ENCODE measurements around the gene DPY30.
"Not testable (repeated sequence)": the region's sequence is repeated elsewhere in the genome, so short reads cannot be mapped to it uniquely, and the experiment has no call there.

DPY30 gene

DNA sequence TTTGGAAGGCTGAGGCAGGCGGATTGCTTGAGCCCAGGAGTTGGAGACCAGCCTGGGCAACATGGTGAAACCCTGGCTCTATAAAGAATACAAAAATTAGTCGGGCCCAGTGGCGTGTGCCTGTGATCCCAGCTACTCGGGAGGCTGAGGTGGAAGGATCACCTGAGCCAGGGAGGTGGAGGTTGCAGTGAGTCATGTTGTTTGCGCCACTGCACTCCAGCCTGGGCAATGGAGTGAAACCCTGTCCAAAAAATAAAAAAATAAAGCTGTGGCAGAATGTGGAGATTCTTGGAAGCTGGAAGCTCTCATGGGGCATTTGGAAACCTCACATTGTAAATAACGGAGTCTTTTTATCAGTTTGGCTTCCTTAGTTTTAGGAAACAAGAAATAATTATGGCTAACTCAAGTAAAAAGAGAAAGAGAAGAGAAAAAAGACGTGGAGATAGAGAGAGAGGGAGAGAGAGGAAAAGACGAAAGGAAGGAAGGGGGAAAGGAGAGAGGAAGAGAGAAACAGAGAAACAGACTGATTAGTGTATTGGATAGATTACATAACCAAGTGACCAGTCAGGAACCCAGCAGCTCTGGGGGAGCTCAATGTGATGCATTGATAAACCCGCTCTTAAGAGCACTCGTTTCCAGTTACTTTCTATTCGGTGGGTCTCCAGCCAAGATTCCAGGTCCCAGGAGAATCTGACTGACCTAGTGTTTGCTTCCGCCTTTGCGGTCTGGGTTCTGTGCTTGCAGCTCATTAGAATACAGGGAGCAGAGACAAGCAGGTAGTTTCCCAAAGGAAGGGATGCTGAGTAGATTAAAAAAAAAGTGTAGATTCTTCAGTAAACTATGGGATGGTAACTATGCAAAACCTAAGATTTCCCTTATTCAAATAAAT, 22.6 kb upstream of the DPY30 start:
- Histone ChIP-seq H4K20me1 (ENCODE audit: insufficient read depth, low read length) (no peaks in the 10 kb centered on the region), H3K9me2 (replicated peaks; ENCODE audit: insufficient read depth, low read length) (no peaks in the 10 kb centered on the region), H3K4me3 (ENCODE audit: low read length) (peak overlapping the region; percentile 99), H3K4me1 (ENCODE audit: low read length) (peaks cover 7% of the 10 kb centered on the region; the same call in 1 of the 2 replicates), H3K9ac (ENCODE audit: low read length) (peak overlapping the region; percentile 80; the same call in 1 of the 2 replicates), H3K4me2 (ENCODE audit: low read depth, low read length) (peak overlapping the region; percentile 84), H2AFZ (ENCODE audit: low read length) (peak overlapping the region; percentile 100), H3K36me3 (replicated peaks; ENCODE audit: insufficient read depth, low read length) (no peaks in the 10 kb centered on the region), H3K27ac (ENCODE audit: low read length) (no peak overlapping the region), H3K79me2 (ENCODE audit: low read length) (peaks cover 19% of the 10 kb centered on the region), H3K27me3 (replicated peaks; ENCODE audit: insufficient read depth, low read length) (no peaks in the 10 kb centered on the region), H3K9me3 (replicated peaks; ENCODE audit: insufficient read depth, low read length) (no peaks in the 10 kb centered on the region), H3F3A (ENCODE audit: insufficient read depth, low read length) (peaks cover 17% of the 10 kb centered on the region)
- no peak for TF ChIP-seq EZH2 (optimal IDR thresholded peaks at IDR 0.05; ENCODE audit: low read depth, low read length)
- DNase-seq = peak; percentile 11

DNA sequence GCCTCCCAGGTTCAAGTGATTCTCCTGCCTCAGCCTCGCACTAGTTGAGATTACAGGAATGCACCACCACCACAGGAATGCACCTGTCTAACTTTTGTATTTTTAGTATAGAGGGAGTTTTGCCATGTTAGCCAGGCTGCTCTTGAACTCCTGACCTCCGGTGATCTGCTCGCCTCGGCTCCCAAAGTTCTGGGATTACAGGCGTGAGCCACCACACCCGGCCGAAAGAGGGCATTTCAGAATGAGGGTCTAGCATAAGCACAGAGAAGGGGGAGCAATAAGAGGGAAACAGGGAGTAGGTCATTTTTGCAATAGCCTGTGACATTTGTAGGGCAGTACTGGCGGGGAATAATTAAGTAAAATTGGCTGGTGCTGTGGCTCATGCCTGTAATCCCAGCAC, 21.8 kb upstream of the DPY30 start:
- H3F3A ChIP-seq (ENCODE audit: insufficient read depth, low read length) = peaks cover 17% of the 10 kb centered on the region
- H3K4me3 ChIP-seq (ENCODE audit: low read length) = no peak overlapping the region
- DNase-seq = no peak
- no peaks in the 10 kb centered on the region for H3K36me3 ChIP-seq (replicated peaks; ENCODE audit: insufficient read depth, low read length)
- no peaks in the 10 kb centered on the region for H4K20me1 ChIP-seq (ENCODE audit: insufficient read depth, low read length)
- H3K27me3 ChIP-seq (replicated peaks; ENCODE audit: insufficient read depth, low read length) = no peaks in the 10 kb centered on the region
- no peaks in the 10 kb centered on the region for H3K9me3 ChIP-seq (replicated peaks; ENCODE audit: insufficient read depth, low read length)
- peaks cover 7% of the 10 kb centered on the region; the same call in 1 of the 2 replicates for H3K4me1 ChIP-seq (ENCODE audit: low read length)
- peaks cover 19% of the 10 kb centered on the region for H3K79me2 ChIP-seq (ENCODE audit: low read length)
- H2AFZ ChIP-seq (ENCODE audit: low read length) = no peak overlapping the region
- H3K4me2 ChIP-seq (ENCODE audit: low read depth, low read length) = no peak overlapping the region
- TF ChIP-seq EZH2 (optimal IDR thresholded peaks at IDR 0.05; ENCODE audit: low read depth, low read length) = no peak
- no peak for TF ChIP-seq EZH2phosphoT487 (IDR thresholded peaks at IDR 0.05; ENCODE audit: low read length)
- TF ChIP-seq, protein P1, sequence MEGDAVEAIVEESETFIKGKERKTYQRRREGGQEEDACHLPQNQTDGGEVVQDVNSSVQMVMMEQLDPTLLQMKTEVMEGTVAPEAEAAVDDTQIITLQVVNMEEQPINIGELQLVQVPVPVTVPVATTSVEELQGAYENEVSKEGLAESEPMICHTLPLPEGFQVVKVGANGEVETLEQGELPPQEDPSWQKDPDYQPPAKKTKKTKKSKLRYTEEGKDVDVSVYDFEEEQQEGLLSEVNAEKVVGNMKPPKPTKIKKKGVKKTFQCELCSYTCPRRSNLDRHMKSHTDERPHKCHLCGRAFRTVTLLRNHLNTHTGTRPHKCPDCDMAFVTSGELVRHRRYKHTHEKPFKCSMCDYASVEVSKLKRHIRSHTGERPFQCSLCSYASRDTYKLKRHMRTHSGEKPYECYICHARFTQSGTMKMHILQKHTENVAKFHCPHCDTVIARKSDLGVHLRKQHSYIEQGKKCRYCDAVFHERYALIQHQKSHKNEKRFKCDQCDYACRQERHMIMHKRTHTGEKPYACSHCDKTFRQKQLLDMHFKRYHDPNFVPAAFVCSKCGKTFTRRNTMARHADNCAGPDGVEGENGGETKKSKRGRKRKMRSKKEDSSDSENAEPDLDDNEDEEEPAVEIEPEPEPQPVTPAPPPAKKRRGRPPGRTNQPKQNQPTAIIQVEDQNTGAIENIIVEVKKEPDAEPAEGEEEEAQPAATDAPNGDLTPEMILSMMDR (IDR thresholded peaks at IDR 0.05; ENCODE audit: low read length) = no peak
- H3K9me2 ChIP-seq (replicated peaks; ENCODE audit: insufficient read depth, low read length) = no peaks in the 10 kb centered on the region
- H3K9ac ChIP-seq (ENCODE audit: low read length) = no peak overlapping the region
- H3K27ac ChIP-seq (ENCODE audit: low read length) = no peak overlapping the region

DNA sequence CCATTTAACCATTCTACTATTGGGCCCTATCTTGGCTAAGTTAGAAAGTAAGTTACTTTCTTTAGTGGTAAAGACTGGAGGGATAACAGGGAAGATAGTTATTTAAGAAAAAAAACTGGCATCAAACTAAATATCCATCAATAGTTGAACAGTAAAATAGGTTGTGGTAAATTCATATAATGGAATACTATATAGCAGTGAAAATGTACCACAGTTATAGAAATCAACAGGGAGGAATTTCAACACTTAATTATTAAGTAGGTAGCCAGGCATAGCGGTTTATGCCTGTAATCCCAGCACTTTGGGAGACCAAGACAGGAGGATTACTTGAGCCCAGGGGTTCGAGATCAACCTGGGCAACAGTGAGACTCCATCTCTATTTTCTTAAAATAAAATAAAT, 20.7 kb upstream of the DPY30 start:
- H3K27ac ChIP-seq (ENCODE audit: low read length) = no peak overlapping the region
- H3K27me3 ChIP-seq (replicated peaks; ENCODE audit: insufficient read depth, low read length) = no peaks in the 10 kb centered on the region
- H3K4me3 ChIP-seq (ENCODE audit: low read length) = no peak overlapping the region
- no peaks in the 10 kb centered on the region for H3K9me2 ChIP-seq (replicated peaks; ENCODE audit: insufficient read depth, low read length)
- no peaks in the 10 kb centered on the region for H3K9me3 ChIP-seq (replicated peaks; ENCODE audit: insufficient read depth, low read length)
- TF ChIP-seq EZH2phosphoT487 (IDR thresholded peaks at IDR 0.05; ENCODE audit: low read length) (no peak), EZH2 (optimal IDR thresholded peaks at IDR 0.05; ENCODE audit: low read depth, low read length) (no peak)
- TF ChIP-seq, protein P1 (IDR thresholded peaks at IDR 0.05; ENCODE audit: low read length) = no peak
- peaks cover 9% of the 10 kb centered on the region for H3K79me2 ChIP-seq (ENCODE audit: low read length)
- H3F3A ChIP-seq (ENCODE audit: insufficient read depth, low read length) = peaks cover 17% of the 10 kb centered on the region
- no peak overlapping the region for H3K4me2 ChIP-seq (ENCODE audit: low read depth, low read length)
- no peak overlapping the region for H2AFZ ChIP-seq (ENCODE audit: low read length)
- H4K20me1 ChIP-seq (ENCODE audit: insufficient read depth, low read length) = no peaks in the 10 kb centered on the region
- H3K9ac ChIP-seq (ENCODE audit: low read length) = no peak overlapping the region
- DNase-seq = no peak
- H3K36me3 ChIP-seq (replicated peaks; ENCODE audit: insufficient read depth, low read length) = no peaks in the 10 kb centered on the region
- peaks cover 7% of the 10 kb centered on the region; the same call in 1 of the 2 replicates for H3K4me1 ChIP-seq (ENCODE audit: low read length)

DNA sequence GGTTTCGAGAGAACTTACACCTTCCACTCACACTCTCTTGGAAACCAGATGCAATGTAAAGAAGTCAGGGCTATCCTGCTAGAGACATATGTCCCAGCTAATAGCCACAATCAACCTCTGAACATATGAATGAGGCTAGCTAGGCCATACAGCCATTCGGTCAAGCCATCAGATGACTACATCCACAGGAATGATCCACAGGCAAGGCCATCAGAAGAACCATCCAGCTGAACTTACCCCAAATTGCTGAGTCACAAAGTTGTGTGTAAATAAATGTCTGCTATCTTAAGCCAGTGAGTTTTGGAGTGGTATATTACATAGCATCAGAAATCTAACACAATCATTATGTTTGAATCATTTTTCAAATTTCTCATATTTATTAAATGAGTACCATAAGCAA, 18.5 kb upstream of the DPY30 start:
- H3K9me3 ChIP-seq (replicated peaks; ENCODE audit: insufficient read depth, low read length) = no peaks in the 10 kb centered on the region
- H3K9me2 ChIP-seq (replicated peaks; ENCODE audit: insufficient read depth, low read length) = no peaks in the 10 kb centered on the region
- H3K4me3 ChIP-seq (ENCODE audit: low read length) = no peak overlapping the region
- H3K36me3 ChIP-seq (replicated peaks; ENCODE audit: insufficient read depth, low read length) = no peaks in the 10 kb centered on the region
- TF ChIP-seq EZH2phosphoT487 (IDR thresholded peaks at IDR 0.05; ENCODE audit: low read length) = no peak
- H2AFZ ChIP-seq (ENCODE audit: low read length) = no peak overlapping the region
- no peaks in the 10 kb centered on the region for H3K79me2 ChIP-seq (ENCODE audit: low read length)
- no peak overlapping the region for H3K27ac ChIP-seq (ENCODE audit: low read length)
- no peak for DNase-seq
- H4K20me1 ChIP-seq (ENCODE audit: insufficient read depth, low read length) = no peaks in the 10 kb centered on the region
- peaks cover 7% of the 10 kb centered on the region; the same call in 1 of the 2 replicates for H3K4me1 ChIP-seq (ENCODE audit: low read length)
- no peak overlapping the region for H3K4me2 ChIP-seq (ENCODE audit: low read depth, low read length)
- H3K9ac ChIP-seq (ENCODE audit: low read length) = no peak overlapping the region
- H3K27me3 ChIP-seq (replicated peaks; ENCODE audit: insufficient read depth, low read length) = no peaks in the 10 kb centered on the region
- peaks cover 11% of the 10 kb centered on the region; the same call in 1 of the 2 replicates for H3F3A ChIP-seq (ENCODE audit: insufficient read depth, low read length)

DNA sequence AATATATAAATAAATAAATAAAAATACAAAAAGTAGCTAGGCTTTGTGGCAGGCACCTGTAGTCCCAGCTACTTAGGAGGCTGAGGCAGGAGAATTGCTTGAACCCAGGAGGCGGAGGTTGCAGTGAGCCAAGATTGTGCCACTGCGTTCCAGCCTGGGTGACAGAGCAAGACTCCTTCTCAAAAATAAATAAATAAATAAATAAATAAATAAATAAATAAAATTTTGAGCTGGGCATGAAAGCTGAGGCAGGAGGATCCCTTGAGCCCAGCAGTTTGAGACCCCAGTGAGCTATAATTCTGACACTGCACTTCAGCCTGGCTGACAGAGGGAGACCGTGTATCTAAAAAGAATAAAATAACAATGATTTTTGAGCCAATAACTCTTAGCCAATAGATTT, 15.0 kb upstream of the DPY30 start:
- not testable (repeated sequence) for H3F3A ChIP-seq (ENCODE audit: insufficient read depth, low read length)

More for the DNA sequence above, 15.0 kb upstream of the DPY30 start:
- not testable (repeated sequence) for H3K27me3 ChIP-seq (replicated peaks; ENCODE audit: insufficient read depth, low read length); H3K4me1 ChIP-seq (ENCODE audit: low read length); H3K79me2 ChIP-seq (ENCODE audit: low read length); H3K9me2 ChIP-seq (replicated peaks; ENCODE audit: insufficient read depth, low read length); H3K36me3 ChIP-seq (replicated peaks; ENCODE audit: insufficient read depth, low read length); H4K20me1 ChIP-seq (ENCODE audit: insufficient read depth, low read length); DNase-seq; H3K9ac ChIP-seq (ENCODE audit: low read length); H3K4me2 ChIP-seq (ENCODE audit: low read depth, low read length); H3K27ac ChIP-seq (ENCODE audit: low read length); H2AFZ ChIP-seq (ENCODE audit: low read length); H3K9me3 ChIP-seq (replicated peaks; ENCODE audit: insufficient read depth, low read length); H3K4me3 ChIP-seq (ENCODE audit: low read length)
